ENCODE results near the gene RNF223.
"Not testable (repeated sequence)": the region's sequence is repeated elsewhere in the genome, so short reads cannot be mapped to it uniquely, and the experiment has no call there.

The RNF223 gene

DNA sequence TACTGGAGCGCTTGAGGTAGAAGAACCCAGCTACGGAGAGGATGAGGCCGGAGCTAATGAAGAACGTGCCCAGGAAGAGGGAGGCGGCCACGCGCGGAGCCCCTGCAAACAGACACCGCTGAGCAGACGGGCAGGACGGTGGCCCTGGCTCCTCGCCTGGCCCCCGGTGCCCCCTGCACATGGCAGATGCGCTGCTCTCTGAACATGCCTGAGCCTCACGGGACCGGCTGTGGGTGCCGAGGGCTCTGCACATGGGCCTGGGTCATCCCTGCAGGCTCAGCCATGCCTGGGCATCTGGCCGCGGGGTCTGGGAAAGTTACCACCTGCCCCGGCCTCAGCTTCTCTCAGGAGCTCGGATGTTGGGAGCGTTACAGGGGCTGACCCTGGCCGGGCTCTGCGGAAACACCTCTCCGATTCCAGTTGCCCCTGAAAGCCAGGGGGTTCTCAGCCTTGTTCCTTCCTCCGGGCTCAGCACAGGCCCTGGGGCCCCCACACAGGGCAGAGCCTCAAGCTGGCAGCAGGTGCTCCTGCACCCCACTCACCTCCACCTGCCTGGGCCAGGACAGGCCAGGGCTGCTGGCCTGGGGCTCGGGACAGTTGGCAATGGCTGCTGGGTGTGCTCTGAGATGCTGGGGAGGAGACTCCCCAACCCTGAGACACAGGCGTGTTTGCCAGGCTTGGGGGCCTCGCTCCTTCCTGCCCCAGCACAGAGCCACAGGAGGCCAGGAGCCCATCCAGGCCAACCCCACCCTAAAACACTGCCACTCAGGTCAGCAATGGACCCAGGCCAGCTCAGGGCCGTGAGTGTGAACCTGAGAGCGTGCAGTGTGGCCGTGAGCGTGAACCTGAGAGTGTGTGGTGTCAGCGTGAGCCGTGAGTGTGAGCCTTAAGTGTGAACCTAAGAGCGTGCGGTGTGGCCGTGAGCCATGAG is 12.1 kb upstream of the RNF223 start:
- DNase-seq: no peak

DNA sequence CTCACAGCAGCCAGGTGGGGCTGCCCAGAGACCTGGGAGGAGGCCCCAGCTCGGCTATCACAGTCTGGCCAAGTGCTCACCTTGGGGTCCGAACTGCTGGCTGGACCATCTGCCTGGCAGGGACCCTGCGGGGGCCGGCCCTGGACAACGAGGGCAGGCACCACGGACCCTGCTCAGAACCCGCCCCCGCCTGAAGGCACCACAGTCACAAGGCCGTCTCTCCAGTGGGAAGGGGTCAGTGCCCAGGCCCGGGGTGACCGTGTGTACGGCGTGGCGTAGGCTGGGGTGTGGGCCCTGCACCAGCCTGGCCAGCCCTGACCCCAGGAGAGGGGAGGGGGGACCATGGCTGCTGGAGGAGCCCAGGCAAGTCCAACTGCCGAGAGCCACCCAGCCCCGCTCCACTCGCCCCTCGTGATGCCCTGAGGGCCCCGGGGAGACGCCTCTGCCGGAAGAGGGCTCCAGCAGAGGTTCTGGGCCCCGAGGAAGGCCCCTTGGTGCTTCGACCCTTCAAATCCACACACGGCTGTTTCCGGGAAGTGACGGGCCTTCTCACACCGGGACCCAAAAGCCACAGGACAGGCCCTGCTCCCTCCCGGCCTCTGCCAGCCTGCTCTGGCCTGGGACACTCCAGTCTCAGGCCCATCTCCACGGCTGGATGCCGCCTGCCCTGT is 11.2 kb upstream of the RNF223 start:
- no peak for DNase-seq

DNA sequence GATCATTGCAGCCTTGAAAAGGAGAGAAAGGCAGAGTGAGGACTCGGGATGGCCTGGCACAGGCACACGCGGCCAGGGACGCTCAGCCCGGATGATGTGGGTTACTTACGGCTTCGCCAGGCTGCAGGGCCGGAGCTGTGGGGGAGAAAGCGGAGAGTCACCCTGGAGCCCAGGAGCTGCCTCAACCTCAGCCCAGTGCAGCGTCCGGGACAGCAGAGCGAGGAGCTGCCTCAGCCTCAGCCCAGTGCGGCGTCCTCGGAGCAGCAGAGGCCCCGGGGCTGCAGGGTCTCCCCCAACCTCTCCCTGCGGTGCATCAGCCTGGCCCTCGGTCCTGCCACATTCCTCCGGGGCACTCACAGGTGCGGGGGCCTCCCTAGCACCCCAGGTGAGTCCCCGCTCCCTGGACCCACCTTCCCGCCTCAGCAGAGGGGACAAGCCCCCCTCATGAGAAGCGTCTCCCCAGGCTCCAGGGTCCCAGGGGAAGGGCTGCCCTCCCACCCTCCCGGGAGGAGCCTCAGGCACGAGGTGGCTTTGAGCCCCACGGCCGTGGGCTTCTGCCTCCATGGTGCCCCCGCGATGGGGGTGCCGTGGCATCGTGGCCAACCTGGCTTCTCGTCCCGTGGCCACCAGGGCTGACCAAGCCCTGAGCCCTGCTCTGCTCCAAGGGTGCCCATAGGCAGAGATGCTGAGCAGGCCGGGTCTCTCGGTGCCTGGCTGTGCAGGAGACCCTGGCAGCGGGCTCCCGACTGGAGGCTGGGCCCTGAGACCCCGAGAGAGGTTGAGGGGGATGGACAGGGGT is 10.5 kb upstream of the RNF223 start:
- no peak for DNase-seq

DNA sequence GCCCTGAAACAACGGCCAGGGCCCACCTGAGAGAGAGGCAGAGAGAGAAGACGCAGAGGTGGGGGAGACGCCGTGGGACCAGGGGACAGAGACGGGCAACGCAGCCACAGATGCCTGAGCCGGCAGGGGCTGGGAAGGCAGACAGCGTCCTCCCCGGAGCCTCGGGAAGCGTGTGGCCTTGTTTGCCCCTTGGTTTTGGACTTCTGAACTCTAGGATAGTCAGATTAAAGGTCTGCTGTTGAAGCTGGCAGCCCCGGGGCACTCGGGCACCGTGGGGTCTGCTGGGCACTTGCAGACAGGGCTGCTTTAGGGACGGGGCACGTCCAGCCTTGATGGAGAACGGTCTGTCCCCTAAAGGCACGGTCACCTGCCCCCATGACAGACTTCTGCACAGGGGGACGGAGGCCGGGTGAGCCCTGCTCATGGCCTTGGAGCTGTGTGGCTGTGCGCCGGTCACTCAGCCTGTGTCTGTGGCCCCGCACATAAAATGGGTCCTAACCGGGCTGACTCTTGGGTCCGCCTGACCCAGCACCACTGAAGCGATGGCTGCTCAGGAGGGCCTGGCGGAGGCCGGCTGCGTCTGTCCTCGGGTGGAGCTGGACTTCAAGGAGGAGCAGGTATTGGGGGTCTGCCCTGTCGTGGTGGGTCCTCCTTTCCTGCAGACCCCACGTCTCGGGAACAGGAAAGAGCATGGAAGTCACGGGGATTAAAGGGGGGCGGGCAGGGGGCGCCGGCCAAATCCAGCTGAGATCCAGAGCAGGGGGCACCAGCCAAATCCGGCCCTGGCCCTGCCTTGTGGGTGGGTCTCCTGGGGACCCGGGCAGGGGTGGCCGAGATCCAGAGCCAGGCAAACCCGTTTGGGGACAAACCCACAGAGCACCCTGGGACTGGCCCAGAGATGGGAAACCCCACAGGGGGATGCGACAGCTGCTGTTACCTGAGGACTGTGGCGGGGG is 9.6 kb upstream of the RNF223 start:
- DNase-seq: no peak

DNA sequence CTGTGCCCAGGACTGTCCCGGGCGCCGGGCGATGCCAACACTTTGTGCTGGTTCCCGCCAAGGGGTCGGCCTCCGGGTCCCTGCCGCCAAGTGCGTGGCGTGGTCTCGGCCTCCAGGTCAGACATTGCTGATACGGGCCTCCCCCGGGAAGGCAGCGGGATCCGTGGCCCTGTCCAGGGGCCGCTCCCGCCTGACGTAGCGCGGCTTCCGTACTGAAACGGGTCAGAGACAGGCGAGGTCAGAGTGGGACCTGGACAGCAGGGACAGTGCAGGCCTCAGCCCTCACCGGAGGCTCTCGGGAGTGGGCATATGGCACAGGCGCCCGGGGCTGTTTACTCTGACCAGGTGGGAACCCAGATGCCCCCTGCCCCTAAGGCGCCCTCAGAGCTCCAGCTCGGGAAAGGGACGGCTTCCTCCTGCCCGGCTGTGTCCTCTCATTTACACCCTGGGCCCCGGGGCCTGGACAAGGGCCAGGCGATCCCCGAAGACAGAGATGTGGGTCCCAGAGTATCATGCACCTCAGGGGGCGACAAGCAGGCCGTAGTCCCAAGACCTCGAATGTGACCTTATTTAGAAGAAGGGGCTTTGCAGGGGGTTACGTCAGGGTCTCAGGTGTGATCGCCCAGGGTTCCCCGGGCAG is 8.8 kb upstream of the RNF223 start:
- no peak for DNase-seq

DNA sequence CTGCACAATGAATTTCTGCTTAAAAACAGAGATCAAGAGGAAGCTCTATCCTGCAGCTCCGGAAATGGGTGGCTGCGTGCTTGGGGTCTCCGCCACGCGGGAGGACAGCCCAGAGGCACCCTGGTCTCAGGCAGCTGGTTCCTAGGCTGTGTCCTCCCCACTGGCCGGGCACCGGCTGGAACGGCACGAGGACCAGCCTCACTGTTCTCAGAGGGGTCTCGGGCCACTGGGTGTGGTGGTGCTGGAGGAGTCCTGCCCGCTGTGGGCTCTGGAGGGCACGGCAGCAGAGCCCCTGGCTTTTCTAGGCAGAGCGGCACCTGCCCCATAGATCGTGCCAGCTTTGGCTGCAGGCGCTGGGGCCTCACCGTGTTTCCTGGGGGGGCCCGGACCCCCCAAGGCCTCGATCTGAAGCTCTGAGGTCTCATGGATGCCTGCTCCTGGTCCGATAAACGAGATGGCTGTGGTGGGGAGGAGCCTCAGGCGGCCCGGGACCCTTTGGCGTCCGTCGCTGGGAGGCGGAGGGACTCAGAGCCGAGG is 8.2 kb upstream of the RNF223 start:
- DNase-seq: no peak

DNA sequence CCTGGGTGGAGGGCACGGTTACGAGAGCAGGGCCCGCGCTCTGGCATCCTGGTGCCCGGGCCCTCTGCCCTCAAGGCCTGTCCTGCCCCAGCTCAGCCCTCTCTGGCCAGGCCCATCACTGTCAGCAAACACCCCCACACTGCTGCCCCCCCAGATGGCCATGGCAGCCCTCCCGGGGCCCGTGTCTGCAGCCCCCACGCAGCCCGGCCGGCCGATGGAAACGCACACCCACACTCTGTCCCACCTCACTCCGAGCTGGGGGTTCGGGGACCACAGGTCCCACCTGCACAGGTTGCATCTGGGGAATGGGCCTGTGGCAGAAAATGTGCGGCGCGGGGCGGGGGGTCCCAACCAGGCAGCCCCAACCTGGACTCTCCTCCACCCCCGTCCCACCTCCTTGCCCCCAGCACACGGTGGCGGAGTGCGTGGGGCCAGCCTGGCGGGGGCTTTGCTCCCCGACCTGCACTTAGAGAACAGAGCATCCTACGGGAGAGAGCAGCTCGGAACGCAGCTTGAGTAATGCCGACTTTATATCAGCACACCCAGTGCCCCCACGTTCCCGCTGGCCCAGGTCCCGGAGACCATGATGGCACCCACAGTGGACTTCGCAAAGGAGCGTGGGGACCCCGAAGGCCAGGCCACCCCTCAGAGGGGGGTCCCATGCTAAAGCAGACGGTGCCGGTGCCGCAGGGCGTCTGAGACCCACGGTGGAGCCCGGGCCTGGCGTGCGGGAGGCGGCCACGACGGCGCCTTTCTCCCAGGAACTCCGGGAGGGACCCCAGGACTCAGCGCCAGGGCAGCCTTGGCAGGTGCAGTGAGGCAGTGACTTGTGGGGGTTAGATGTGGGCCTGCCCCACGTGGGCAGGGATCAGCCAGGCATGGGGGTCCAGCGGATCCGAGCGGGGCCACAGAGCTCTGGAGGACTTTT is 7.5 kb upstream of the RNF223 start:
- DNase-seq: no peak

DNA sequence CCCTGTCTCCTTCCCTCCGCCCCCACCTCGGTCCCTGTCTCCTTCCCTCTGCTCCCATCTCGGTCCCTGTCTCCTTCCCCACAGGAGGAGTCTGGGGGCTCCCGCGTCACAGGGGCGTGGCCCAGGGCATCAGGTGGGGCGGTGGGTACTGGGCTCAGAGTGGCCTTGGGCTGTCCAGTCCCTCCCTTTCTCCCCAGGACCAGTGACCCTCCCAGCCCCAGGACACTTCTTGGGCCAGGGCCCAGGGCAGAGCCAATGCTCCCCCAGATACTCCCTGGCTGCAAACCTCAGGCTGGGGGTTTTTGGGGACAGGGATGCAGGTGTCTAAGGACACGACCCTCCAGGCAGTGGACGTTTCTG is 6.8 kb upstream of the RNF223 start:
- DNase-seq: no peak

DNA sequence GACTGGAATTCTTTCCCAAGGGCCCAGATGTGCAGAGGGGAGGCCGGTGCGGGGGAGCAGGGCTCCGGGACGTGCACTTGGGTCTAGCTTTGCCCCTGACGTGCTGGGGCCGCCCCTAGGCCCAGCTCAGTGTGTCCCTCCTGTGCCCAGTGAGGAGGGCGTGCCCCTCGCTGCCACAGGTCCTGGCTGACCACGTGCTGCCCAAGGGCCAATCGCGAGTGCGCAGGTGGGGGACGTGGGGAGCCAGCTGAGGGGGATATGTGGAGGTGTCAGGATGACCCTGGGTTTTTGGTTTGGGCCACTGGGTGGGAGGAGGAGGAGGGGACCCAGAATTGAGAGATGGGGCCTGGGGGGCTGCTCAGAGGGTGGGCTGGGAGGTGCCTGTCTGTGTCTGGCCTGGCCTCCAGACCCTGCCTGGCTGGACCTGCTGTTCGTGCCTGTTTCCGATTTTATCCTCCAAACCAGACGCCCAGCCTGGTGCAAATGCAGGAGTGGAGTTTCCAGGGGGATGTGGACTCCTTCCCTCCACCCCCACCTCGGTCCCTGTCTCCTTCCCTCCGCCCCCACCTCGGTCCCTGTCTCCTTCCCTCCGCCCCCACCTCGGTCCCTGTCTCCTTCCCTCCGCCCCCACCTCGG is 6.1 kb upstream of the RNF223 start:
- DNase-seq: no peak

DNA sequence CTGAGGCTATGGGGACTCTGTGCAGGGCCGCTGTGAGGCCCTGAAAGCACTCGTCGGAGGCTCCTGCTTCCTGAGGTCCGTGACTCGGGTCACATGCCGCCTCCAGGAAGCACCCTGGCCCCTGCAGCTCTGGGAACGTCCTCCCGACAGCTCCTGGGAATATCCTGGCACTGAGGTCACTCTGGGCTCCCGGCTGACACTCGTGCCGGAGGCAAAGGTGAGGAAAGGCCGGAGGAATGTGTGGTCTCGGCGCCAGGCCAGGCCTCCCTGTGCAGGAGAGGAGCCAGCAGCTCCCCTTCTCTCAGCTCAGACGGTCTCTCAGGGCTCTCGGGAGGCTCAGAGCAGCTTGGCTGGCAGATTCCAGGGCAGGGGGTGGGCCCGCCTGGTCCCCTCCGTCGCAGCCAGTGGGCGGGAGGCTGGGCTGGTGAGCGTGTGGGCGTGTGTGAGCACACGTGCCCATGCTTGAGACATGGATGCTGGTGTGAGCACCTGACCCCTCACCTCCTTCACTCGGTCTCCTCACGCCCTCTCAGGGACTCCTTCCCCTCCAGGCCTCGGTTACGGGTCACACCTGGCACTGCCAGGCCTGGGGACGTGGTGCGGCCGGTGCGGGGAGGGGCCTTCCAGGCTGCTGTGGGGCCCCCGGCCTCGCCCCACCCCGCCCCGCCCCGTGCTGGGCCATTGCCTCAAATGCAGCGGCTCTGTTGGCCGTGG is 5.5 kb upstream of the RNF223 start:
- peak; percentile 2 for DNase-seq

DNA sequence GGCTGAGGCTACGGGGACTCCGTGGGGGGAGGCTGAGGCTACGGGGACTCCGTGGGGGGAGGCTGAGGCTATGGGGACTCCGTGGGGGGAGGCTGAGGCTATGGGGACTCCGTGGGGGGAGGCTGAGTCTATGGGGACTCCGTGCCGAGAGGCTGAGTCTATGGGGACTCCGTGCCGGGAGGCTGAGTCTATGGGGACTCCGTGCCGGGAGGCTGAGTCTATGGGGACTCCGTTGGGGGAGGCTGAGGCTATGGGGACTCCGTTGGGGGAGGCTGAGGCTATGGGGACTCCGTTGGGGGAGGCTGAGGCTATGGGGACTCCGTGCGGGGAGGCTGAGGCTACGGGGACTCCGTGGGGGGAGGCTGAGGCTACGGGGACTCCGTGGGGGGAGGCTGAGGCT is 3.3 kb upstream of the RNF223 start:
- DNase-seq: not testable (repeated sequence)

DNA sequence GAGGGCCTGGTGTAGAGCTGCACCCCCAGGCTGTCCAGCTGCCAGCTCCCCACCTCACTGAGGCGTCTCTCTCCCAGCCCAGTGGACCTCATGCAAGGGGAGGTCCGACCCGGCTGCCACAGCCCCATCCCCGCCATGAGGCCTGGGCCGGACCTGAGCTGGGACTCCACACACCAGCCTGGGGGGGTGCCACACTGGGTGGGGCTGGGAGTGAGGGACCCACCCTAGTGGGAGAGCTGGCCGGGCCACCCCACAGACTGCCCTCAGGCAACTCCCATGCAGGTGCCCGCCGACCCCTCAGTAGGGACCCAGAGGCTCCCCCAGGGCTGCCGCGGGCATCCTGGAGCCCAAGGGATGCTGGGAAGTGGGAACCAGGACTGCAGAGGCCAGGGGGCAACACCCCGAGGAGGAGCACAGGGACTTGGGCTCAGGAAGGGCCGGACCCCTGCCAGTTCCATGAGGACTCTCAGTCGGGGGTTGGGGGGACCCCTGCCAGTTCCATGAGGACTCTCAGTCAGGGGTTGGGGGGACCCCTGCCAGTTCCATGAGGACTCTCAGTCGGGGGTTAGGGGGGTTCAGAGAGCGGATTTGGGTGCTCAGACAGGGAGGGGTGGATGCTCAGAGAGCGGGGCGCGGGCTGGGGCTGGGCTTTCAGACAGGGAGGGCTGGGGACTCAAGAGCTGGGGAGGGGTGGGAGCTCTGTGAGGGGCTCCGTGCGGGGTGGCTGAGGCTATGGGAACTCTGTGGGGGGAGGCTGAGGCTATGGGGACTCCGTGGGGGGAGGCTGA is 1.2 kb upstream of the RNF223 start:
- no peak for DNase-seq

DNA sequence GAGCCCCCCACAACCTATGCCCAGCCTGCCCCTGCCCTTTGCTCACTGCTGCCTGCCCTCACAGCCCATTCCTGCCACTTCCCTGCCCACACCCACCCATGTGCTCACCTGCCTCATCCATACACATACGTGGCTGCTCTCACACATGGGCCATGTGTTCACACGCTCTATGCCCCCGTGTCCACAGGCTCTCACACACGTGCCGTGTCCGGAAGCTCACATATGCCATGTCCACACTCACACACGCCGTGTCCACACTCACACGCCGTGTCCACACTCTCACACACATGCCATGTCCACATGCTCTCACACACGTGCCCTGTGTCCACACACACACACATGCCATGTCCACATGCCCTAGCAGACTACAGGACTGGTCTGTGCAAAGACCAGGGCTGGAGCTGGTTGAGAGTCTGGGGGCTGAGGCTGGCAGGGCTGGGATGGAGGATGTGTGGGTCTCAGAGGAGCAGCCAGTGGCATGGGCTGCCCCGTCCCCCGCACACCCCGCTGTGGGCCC is 583 bp upstream of the RNF223 start:
- no peak for DNase-seq

DNA sequence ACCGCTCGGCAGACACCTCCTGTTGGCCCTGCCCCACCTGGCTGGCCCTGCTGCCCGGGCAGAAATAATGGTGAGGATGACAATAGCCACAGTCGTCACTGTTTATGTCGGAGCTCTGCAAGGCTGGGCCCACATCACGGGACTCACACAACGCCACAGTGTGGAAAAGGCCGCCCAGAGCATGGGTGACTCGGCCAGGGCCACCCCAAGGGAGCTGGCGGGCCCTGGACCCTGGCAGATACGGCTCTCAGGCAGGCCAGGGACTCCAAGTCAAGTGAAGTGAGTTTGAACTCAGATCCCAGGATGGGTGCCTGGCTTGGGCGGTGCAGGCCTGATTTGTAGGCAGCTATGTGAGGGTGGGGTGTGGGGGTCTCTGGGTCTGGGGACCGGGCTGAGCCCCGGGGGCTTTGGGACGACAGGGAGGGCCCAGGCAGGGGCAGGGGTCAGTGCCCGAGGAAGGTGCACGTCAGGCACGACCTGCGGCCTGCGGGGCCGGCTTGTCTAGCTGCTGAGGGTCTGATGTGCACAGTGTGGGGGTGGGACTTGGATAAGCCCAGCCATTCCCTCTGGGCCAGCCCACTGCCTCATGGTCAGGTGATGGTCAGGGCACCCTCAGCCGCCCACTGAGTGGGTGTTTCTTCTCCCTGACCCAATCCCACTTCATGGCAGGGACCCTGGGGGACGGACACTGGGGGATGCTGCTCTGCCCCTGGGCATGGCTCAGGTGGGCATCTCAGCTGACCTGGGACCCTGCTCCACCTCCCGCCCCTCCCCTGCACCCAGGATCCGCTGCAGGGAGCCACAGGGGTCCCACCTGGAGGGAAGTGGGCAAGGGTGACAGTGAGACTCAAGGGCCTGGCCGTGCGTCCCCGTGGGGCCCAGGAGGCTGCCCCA is 1.0 kb downstream of the RNF223 start:
- DNase-seq: no peak

DNA sequence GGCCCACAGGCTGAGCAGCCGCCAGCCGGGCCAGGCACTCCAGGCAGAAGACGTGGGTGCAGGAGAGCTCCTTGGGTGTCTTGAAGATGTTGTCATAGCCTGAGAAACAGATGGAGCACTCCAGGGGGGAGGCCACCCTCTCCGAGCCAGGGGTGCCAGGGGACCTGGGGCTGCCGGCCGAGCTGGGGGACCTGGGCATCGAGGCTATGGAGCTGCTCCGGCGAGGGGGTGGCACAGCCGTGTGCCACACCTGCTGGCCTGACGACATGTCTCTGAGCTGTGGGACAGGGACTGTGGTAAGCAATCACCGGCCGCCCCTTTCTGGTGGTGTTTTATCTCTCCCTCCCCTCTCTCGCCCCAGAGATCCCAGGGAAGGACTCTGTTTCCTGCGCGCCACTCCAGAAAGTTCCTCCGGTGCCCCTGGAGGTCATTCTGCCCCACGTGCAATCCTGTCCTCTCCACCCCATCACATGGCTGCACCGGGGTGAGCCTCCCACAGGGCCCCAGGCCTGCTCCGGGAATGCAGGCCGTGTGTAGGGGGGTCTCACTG is 1.7 kb downstream of the RNF223 start:
- DNase-seq: no peak

DNA sequence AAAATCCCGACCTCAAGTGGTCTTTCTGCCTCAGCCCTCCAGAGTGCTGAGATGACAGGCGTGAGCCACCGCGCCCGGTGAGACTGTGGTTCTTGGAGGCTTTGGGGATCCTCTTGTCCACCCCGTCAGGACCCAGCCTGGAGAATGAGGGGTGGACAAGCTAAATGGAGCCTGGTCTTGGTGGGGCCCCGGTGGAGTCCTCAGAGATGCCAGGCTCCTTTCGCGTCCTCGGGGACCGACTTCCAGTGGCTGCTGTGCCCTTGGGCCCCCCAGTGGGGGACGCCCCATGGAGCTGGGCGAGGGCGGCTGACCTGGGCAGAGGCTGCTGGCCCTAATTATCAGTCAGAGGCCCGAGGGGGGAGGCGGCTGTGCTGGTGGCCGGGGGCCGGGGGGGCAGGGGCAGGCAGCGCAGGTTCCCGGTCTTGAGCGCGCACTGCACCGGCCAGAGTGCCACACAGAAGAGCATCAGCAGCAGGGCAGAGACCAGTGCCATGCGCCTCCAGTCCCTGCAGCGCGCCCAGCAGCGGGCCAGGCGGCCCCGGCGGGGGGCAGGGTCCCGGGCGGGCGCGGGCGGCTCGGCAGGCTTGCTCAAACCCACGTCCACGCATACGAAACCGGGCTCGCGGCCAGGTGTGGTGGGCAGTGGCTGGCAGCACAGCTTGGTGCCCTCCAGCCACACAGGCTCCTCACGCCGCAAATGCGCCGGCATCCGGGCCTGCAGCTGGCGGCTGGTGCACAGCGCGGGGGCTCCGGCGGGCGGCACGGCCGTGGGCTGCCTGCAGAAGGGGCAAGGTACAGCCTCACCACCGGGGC is 2.4 kb downstream of the RNF223 start:
- DNase-seq: no peak
